Neuronal stem cell (in vitro differentiated cells): Measurements from ENCODE around the gene ARF6.

Experiments
- DNase-seq: peaks from one replicate; pipeline ENCODE4 v3.0.0-alpha.2; 2013; ENCODE audit warnings: low spot score
- H2AFZ ChIP-seq: one replicate; pipeline ENCODE4 v1.6.1; 2013; ENCODE audit warnings: mild to moderate bottlenecking, low read length, inconsistent platforms
- H2AK5ac ChIP-seq: 2 replicates; pipeline ENCODE4 v1.6.1; 2013; ENCODE audit warnings: low read depth, mild to moderate bottlenecking, inconsistent platforms, low read length, moderate library complexity, mixed read lengths
- H2BK120ac ChIP-seq: 2 replicates; pipeline ENCODE4 v1.6.1; 2013; ENCODE audit warnings: low read depth, mild to moderate bottlenecking, inconsistent platforms, low read length, moderate library complexity, mixed read lengths
- H2BK12ac ChIP-seq: one replicate; pipeline ENCODE4 v1.6.1; 2013; ENCODE audit warnings: low read length, inconsistent platforms
- H2BK15ac ChIP-seq: 2 replicates; pipeline ENCODE4 v1.6.1; 2013; ENCODE audit warnings: mild to moderate bottlenecking, low read length, inconsistent platforms, mixed read lengths
- H2BK5ac ChIP-seq: one replicate; pipeline ENCODE4 v1.6.1; 2013; ENCODE audit warnings: inconsistent platforms, mild to moderate bottlenecking, low read length, moderate library complexity
- H3K14ac ChIP-seq: one replicate; pipeline ENCODE4 v1.6.1; 2013; ENCODE audit warnings: low read length, inconsistent platforms
- H3K18ac ChIP-seq: 2 replicates; pipeline ENCODE4 v1.6.1; 2013; ENCODE audit warnings: low read length, inconsistent platforms
- H3K23ac ChIP-seq: 2 replicates; pipeline ENCODE4 v1.6.1; 2013; ENCODE audit warnings: low read depth, mild to moderate bottlenecking, mixed read lengths, low read length, inconsistent platforms; ENCODE audit not compliant: poor library complexity
- H3K27ac ChIP-seq: replicated peaks from 3 replicates; pipeline ENCODE4 v1.5.1; 2013; ENCODE audit warnings: low read length, inconsistent platforms
- H3K27me3 ChIP-seq, 3 experiments: 2 replicates each; pipeline ENCODE4 v1.6.1; 2013; ENCODE audit warnings: low read length in 3 of 3, mild to moderate bottlenecking in 2 of 3, inconsistent platforms in 1 of 3, low read depth in 1 of 3, mixed read lengths in 1 of 3, moderate library complexity in 1 of 3; ENCODE audit not compliant: control insufficient read depth in 3 of 3, insufficient read depth in 3 of 3
- H3K36me3 ChIP-seq, 2 donors: replicated peaks in 1 of 2; 2 replicates each; pipeline ENCODE4 v1.6.1; 2013; ENCODE audit warnings: low read length in 2 of 2; ENCODE audit not compliant: control insufficient read depth in 2 of 2, insufficient read depth in 2 of 2
- H3K4ac ChIP-seq: 2 replicates; pipeline ENCODE4 v1.6.1; 2013; ENCODE audit warnings: inconsistent platforms, mild to moderate bottlenecking, low read length, moderate library complexity
- H3K4me1 ChIP-seq, 2 donors: 1 replicate in 1 of 2; 2 replicates in 1 of 2; pipeline ENCODE4 v1.6.1; 2013; ENCODE audit warnings: low read length in 2 of 2, low read depth in 1 of 2; ENCODE audit not compliant: control insufficient read depth in 2 of 2, insufficient read depth in 1 of 2
- H3K4me2 ChIP-seq: one replicate; pipeline ENCODE4 v1.6.1; 2013; ENCODE audit warnings: mild to moderate bottlenecking, low read length, inconsistent platforms; ENCODE audit not compliant: insufficient read depth, poor library complexity, severe bottlenecking
- H3K4me3 ChIP-seq, 2 donors: 2 replicates each; pipeline ENCODE4 v1.5.1; 2013; ENCODE audit warnings: low read length in 2 of 2, mild to moderate bottlenecking in 2 of 2, inconsistent platforms in 1 of 2, moderate library complexity in 1 of 2
- H3K79me1 ChIP-seq: one replicate; pipeline ENCODE4 v1.6.1; 2013; ENCODE audit warnings: low read depth, mild to moderate bottlenecking, inconsistent platforms, low read length, moderate library complexity
- H3K9ac ChIP-seq: one replicate; pipeline ENCODE4 v1.6.1; 2013; ENCODE audit warnings: mild to moderate bottlenecking, low read depth, low read length, inconsistent platforms; ENCODE audit not compliant: poor library complexity
- H3K9me3 ChIP-seq, 2 donors: replicated peaks in 1 of 2; 2 replicates each; pipeline versions ENCODE3 to v1.6.1; 2013; ENCODE audit warnings: low read length in 2 of 2, mild to moderate bottlenecking in 2 of 2, inconsistent platforms in 1 of 2, low read depth in 1 of 2, mixed read lengths in 1 of 2, moderate library complexity in 1 of 2; ENCODE audit not compliant: control insufficient read depth in 2 of 2, insufficient read depth in 1 of 2
- H4K8ac ChIP-seq: one replicate; pipeline ENCODE4 v1.6.1; 2013; ENCODE audit warnings: low read depth, mild to moderate bottlenecking, inconsistent platforms, low read length, moderate library complexity
- H4K91ac ChIP-seq: one replicate; pipeline ENCODE4 v1.6.1; 2013; ENCODE audit warnings: low read length, low read depth, mild to moderate bottlenecking, inconsistent platforms; ENCODE audit not compliant: poor library complexity
- WGBS, 2 donors: extraction: QIAGEN DNeasy Blood & Tissue Kit; methylation state at CpG; one replicate each; pipeline ENCODE4 v1.1.7; 2013; ENCODE audit warnings: missing lambda C conversion rate in 2 of 2, mixed read lengths in 1 of 2; ENCODE audit not compliant: insufficient read length in 2 of 2, insufficient replicate concordance in 1 of 2; ENCODE audit errors: extremely low coverage in 2 of 2; 5-methylcytosine and 5-hydroxymethylcytosine counted together

The ARF6 gene

DNA sequence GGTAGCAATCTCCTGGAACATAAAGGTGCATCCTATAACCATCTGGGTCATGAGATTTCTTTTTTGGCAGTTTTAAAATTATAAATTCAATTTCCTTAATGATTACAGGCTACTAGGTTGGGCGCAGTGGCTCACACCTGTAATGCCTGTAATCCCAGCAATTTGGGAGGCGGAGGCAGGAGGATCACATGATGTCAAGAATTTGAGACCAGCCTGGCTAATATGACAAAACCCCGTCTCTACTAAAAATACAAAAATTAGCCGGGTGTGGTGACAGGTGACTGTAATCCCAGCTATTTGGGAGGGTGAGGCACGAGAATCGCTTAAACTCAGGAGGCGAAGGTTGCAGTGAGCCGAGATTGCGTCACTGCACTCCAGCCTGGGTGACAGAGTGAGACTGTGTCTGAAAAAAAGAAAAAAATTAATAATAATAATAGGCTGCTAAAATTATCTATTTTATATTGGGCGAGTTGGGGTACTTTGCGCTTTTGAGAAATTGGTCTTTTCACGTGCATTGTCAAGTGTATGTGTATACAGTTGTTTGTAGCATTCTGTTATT lies 17.2 kb upstream of the ARF6 start:
- H3K27me3 ChIP-seq, result no peaks in the 10 kb centered on the region
- no peaks in the 10 kb centered on the region for H3K36me3 ChIP-seq
- H2AK5ac ChIP-seq, result no peak overlapping the region
- no peak overlapping the region for H3K23ac ChIP-seq
- H3K4me2 ChIP-seq, result no peak overlapping the region
- H3K18ac ChIP-seq, result no peak overlapping the region
- WGBS, 2 donors, result no CpG with 5 or more reads among the region's 12 CpGs
- no peak overlapping the region for H2BK15ac ChIP-seq
- H3K14ac ChIP-seq, result no peak overlapping the region
- H3K9ac ChIP-seq, result no peak overlapping the region
- no peak overlapping the region for H2BK120ac ChIP-seq
- H3K4ac ChIP-seq, result no peak overlapping the region
- DNase-seq, result no peak
- no peak overlapping the region for H4K8ac ChIP-seq
- no peaks in the 10 kb centered on the region for H3K4me1 ChIP-seq
- no peaks in the 10 kb centered on the region for H3K9me3 ChIP-seq
- no peak overlapping the region for H4K91ac ChIP-seq
- no peaks in the 10 kb centered on the region for H3K79me1 ChIP-seq
- no peak overlapping the region for H3K27ac ChIP-seq
- H2BK5ac ChIP-seq, result no peak overlapping the region
- no peak overlapping the region for H2BK12ac ChIP-seq
- no peak overlapping the region for H2AFZ ChIP-seq
- H3K4me3 ChIP-seq, result no peak overlapping the region

DNA sequence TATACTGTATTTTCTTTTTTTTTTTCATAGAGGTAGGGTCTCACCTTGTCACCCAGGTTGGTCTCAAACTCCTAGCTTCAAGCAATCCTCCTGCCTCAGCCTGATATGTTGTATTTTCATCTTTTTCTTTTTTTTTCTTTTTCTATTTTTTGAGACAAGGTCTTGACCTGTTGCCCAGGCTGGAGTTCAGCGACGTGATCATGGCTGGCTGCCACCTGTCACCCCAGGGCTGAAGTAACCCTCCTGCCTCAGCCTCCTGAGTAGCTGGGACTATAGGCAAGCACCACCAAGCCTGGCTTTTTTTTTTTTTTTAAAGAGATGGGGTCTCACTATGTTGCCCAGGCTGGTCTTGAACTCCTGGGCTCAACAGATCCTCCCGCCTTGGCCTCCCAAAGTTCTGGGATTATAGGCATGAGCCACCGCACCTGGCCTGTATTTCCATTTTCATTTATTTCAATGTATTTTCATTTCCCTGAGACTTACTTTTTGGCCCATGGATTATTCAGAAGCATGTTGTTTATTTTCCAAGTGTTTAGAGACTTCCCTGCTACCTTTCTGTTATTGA lies 16.2 kb upstream of the ARF6 start:
- H2BK5ac ChIP-seq, result no peak overlapping the region
- H3K4me3 ChIP-seq, result no peak overlapping the region
- H3K4me1 ChIP-seq, result no peaks in the 10 kb centered on the region
- H3K36me3 ChIP-seq, result no peaks in the 10 kb centered on the region
- no CpG with 5 or more reads among the region's 4 CpGs for WGBS, 2 donors
- no peak overlapping the region for H2BK15ac ChIP-seq
- H2BK120ac ChIP-seq, result no peak overlapping the region
- H4K8ac ChIP-seq, result no peak overlapping the region
- no peak overlapping the region for H3K14ac ChIP-seq
- H2AFZ ChIP-seq, result no peak overlapping the region
- no peaks in the 10 kb centered on the region for H3K79me1 ChIP-seq
- DNase-seq, result no peak
- H3K4me2 ChIP-seq, result no peak overlapping the region
- no peak overlapping the region for H4K91ac ChIP-seq
- H2BK12ac ChIP-seq, result no peak overlapping the region
- no peak overlapping the region for H3K27ac ChIP-seq
- no peak overlapping the region for H3K9ac ChIP-seq
- H3K9me3 ChIP-seq, result no peaks in the 10 kb centered on the region
- H3K27me3 ChIP-seq, result no peaks in the 10 kb centered on the region
- no peak overlapping the region for H3K23ac ChIP-seq
- no peak overlapping the region for H3K18ac ChIP-seq
- no peak overlapping the region for H2AK5ac ChIP-seq
- no peak overlapping the region for H3K4ac ChIP-seq

DNA sequence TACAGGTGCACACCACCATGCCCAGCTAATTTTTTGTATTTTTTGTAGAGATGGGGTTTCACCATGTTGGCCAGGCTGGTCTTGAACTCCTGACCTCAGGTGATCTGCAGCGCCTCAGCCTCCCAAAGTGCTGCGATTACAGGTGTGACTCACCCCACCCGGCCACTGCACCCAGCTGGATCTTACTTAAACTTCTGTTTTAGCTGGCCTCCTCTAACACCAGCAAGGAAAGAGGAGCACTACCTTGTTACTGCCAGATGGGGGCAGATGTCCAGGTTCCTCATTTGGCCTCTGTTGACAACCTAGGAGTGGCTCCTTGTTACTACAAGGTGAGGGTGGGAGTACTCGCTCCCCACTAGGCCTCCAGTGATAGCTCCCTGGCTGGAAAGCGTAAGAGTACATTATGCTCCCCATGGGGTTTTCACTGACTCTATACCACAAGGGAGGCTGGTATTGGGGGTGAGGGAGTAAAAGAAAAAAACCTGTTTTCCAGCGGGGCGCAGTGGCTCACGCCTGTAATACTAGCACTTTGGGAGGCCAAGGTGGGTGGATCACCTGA lies 13.2 kb upstream of the ARF6 start:
- Histone ChIP-seq H2BK120ac (no peak overlapping the region), H3K79me1 (no peaks in the 10 kb centered on the region), H3K23ac (no peak overlapping the region), H3K9ac (no peak overlapping the region), H3K9me3 (no peaks in the 10 kb centered on the region), H3K18ac (no peak overlapping the region), H4K91ac (no peak overlapping the region), H2BK12ac (no peak overlapping the region), H2AFZ (no peak overlapping the region), H2BK15ac (no peak overlapping the region), H2BK5ac (no peak overlapping the region), H3K36me3 (no peaks in the 10 kb centered on the region), H3K4ac (no peak overlapping the region), H3K14ac (no peak overlapping the region), H3K27ac (no peak overlapping the region), H4K8ac (no peak overlapping the region), H3K4me1 (no peaks in the 10 kb centered on the region), H3K4me2 (no peak overlapping the region), H2AK5ac (no peak overlapping the region), H3K27me3 (no peaks in the 10 kb centered on the region), H3K4me3 (no peak overlapping the region)
- no peak for DNase-seq
- WGBS, 2 donors, result no CpG with 5 or more reads among the region's 8 CpGs

DNA sequence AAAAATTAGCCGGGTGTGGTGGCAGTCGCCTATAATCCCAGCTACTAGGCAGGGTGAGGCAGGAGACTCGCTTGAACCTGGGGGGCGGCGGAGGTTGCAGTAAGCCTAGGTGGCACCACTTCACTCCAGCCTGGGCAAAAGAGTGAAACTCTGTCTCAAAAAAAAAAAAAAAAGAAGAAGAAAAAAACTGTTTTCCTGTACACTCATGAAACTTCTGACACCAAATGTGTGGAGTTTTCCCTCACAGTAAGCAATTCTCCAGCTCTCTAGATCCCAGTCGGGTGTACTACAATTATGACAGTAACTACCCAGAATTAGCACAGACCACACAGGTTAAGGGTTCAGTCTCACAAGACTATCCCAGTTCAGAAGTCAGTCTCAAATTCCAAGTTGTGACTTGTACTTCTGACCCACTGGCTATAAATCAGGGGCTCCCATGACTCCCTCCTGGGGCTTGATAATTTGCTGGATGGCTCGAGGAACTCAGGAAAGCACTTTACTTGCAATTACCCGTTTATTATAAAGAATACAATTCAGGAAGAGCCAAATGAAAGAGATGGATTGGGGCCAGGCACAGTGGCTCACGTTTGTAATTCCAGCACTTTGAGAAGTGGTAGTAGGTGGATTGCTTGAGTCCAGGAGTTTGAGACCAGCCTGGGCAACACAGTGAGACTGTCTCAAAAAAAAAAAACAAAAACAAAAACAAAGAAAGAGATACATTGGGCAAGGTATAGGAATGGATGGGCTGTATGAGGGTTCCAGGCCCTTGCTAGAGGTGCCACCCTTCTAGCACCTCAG lies 12.4 kb upstream of the ARF6 start:
- no CpG with 5 or more reads among the region's 9 CpGs for WGBS, 2 donors
- no peaks in the 10 kb centered on the region for H3K9me3 ChIP-seq
- no peak overlapping the region for H3K4ac ChIP-seq
- H4K91ac ChIP-seq, result no peak overlapping the region
- H3K4me3 ChIP-seq, result no peak overlapping the region
- H3K14ac ChIP-seq, result no peak overlapping the region
- no peak overlapping the region for H3K27ac ChIP-seq
- no peak overlapping the region for H3K4me2 ChIP-seq
- H4K8ac ChIP-seq, result no peak overlapping the region
- H2BK12ac ChIP-seq, result no peak overlapping the region
- no peaks in the 10 kb centered on the region for H3K79me1 ChIP-seq
- no peak overlapping the region for H3K18ac ChIP-seq
- H2AFZ ChIP-seq, result no peak overlapping the region
- H2BK15ac ChIP-seq, result no peak overlapping the region
- no peak overlapping the region for H3K9ac ChIP-seq
- H2BK120ac ChIP-seq, result no peak overlapping the region
- no peak overlapping the region for H3K23ac ChIP-seq
- no peaks in the 10 kb centered on the region for H3K36me3 ChIP-seq
- no peak overlapping the region for H2BK5ac ChIP-seq
- no peaks in the 10 kb centered on the region for H3K27me3 ChIP-seq
- no peak overlapping the region for H2AK5ac ChIP-seq
- DNase-seq, result no peak
- H3K4me1 ChIP-seq, result peaks cover 0 to 1% of the 10 kb centered on the region in 2 donors
